Kidney epithelial cell (primary cell): ENCODE results near the gene TXNL4B. TPM values are rescaled to one million over a fixed set of nuclear protein-coding genes. Genes with fewer than 3 reads are reported as not detected.

ENCODE experiments used
- DNase-seq: peaks from one replicate; pipeline ENCODE4 v3.0.0-alpha.2; 2010; ENCODE audit warnings: low read depth
- H3K27me3 ChIP-seq: 2 replicates; pipeline ENCODE4 v1.6.0; 2011; ENCODE audit warnings: low read length; ENCODE audit not compliant: control insufficient read depth, insufficient read depth
- H3K36me3 ChIP-seq: 2 replicates; pipeline ENCODE4 v1.5.1; 2011; ENCODE audit warnings: low read length; ENCODE audit not compliant: control insufficient read depth, insufficient read depth
- H3K4me3 ChIP-seq: 2 replicates; pipeline ENCODE4 v1.5.1; 2011; ENCODE audit warnings: low read depth, mild to moderate bottlenecking, control low read depth, low read length
- CTCF ChIP-seq: IDR thresholded peaks from 2 replicates; pipeline ENCODE4 v1.5.1; 2011; ENCODE audit warnings: mild to moderate bottlenecking, moderate library complexity, low read length, control low read depth, inconsistent platforms; ENCODE audit not compliant: insufficient read depth, poor library complexity, severe bottlenecking
- total RNA-seq: library from RNA; depleted of rRNA; stranded (reverse); fragments of >200 nt; gene quantifications from 2 replicates; pipeline ENCODE4 v1.2.3, GENCODE V29; 2015

Gene TXNL4B
- total RNA-seq, 1 donor from 2014 or later: 11.7 TPM

DNA sequence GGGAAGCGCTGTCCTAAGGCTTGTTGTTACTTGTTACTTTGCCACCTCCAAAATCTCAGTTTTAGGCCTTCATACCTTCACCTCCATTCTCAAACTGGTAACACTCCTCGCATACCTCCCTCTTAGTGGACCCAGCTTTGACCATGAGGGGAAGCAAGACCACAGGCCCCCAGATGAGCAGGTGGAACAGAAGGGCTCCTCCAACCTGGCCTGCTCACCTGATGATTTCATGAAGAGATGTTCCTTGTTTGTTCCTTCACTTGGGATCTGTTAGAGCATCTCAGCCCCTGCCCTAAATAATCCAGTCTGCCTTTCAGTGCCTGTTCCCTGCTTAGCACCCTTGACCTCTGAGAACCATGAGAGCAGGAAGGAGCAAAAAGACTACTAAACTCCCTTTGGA lies 28.9 kb upstream of the TXNL4B start:
- no peak for DNase-seq
- no peak overlapping the region for H3K4me3 ChIP-seq
- H3K27me3 ChIP-seq: no peaks in the 10 kb centered on the region
- no peaks in the 10 kb centered on the region for H3K36me3 ChIP-seq
- TF ChIP-seq CTCF: no peak

- Histone ChIP-seq H3K4me3 (no peak overlapping the region), H3K36me3 (no peaks in the 10 kb centered on the region), H3K27me3 (no peaks in the 10 kb centered on the region)
- DNase-seq: no peak
- TF ChIP-seq CTCF: no peak
Observed at GRCh38 chr16:72120026-72120425, 26.6 kb upstream of the TXNL4B start.

DNA sequence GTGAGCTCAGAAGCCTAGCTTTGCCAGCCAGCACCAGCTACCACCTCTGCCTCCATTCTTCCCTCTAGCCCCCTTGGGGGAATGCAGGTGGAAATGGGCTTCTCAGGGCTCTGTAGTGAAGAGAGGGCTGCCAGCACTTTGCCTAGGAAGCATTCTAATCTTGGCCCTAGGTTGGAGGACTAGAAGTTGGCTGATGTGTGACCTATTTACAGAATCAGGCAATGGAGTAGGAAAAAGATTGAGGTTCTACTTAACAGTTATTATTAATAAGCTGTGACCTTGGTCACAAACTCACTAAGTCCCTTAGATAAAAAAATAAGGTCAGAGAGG lies 20.2 kb upstream of the TXNL4B start:
- H3K27me3 ChIP-seq: no peaks in the 10 kb centered on the region
- peaks cover 2% of the 10 kb centered on the region for H3K36me3 ChIP-seq
- no peak for DNase-seq
- TF ChIP-seq CTCF: no peak
- no peak overlapping the region for H3K4me3 ChIP-seq

DNA sequence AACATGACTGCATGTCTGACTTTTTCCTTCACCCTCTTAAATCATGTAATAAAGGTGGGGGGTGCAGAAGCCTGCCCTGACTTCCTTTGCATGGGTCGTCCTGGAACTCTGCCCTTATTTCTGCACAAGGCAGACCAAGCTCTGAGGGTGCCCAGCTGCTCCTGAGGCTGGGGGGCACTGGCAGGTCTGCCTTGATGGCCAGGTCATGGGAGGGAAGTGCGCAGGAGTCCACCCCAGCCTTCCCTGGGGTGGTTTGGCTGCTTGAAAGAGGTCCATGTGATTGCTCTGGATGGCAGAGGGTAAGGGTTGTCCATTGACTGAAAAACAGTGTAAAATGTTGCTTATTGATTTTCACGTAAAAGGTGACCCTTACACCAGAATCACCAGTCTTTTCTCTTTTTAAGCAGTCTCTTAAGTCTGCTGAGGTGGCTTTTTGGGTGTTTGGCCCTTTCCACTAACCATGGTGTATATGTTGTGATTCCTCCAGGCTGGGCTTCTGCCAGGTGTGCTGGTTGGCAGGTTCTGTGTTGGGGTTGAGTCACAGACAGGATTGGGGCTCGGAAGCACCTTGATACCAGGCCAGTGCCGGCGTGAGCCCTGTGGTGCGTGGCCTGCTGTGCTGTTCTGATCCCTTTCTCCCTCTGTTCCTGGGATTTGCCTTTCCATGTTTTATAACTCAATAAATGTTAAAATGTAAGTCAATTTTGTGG lies 19.6 kb upstream of the TXNL4B start:
- TF ChIP-seq CTCF: no peak
- H3K27me3 ChIP-seq: no peaks in the 10 kb centered on the region
- DNase-seq: no peak
- no peak overlapping the region for H3K4me3 ChIP-seq
- peaks cover 2% of the 10 kb centered on the region for H3K36me3 ChIP-seq

DNA sequence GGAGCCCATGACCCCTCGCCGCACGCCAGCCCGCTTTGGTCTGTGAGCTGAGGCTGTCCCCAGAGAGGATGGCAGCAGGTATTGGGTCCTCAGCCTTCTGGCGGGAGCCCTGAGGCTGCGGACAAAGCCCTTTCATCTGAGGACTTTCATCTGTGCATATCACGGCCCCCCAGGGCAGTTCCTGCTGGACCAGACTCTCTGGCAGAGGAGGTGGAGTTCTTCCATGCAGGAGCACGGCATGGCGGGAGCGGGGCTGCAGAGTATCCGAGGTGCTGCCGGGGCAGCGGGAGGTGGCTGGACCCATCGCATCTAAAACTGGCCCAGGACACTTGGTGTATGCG lies 19.0 kb upstream of the TXNL4B start:
- Histone ChIP-seq H3K36me3 (peaks cover 2% of the 10 kb centered on the region), H3K4me3 (no peak overlapping the region), H3K27me3 (no peaks in the 10 kb centered on the region)
- no peak for TF ChIP-seq CTCF
- DNase-seq: no peak
